ENCODE data around the gene MRPL22.
A peak's percentile ranks its signal among the peaks of the same experiment; 100 is the strongest.
"Not testable (repeated sequence)": the region's sequence is repeated elsewhere in the genome, so short reads cannot be mapped to it uniquely, and the experiment has no call there.

MRPL22 gene

DNA sequence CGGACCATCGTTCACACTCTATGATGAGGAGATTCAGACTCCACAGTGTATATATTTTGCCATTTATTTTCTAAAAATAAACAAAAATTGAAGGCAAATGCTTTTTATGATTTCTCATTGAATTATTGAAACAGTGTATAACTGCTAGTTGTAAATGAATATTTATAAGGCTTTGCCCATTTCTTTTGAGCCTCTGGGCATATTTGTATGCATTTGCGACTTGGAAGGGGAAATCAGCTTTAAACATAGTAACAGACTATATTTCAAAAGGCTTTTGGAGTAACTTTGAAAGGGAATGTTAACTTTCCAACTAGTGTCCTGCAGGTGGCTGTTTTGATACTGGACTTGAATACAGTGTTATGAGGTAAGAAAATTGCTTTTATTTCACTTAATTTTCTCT, 26.0 kb downstream of the MRPL22 start:
- H3K4me3 Mint-ChIP-seq: no peak overlapping the region
- ATAC-seq (no peak), DNase-seq (ENCODE audit: low spot score in 2 of 2) (no peak)
- peaks cover 10% of the 10 kb centered on the region for H3K4me1 Mint-ChIP-seq
- H3K9me3 Mint-ChIP-seq: no peaks in the 10 kb centered on the region
- H3K27ac Mint-ChIP-seq: no peak overlapping the region
- H3K36me3 Mint-ChIP-seq: peaks cover 53% of the 10 kb centered on the region

DNA sequence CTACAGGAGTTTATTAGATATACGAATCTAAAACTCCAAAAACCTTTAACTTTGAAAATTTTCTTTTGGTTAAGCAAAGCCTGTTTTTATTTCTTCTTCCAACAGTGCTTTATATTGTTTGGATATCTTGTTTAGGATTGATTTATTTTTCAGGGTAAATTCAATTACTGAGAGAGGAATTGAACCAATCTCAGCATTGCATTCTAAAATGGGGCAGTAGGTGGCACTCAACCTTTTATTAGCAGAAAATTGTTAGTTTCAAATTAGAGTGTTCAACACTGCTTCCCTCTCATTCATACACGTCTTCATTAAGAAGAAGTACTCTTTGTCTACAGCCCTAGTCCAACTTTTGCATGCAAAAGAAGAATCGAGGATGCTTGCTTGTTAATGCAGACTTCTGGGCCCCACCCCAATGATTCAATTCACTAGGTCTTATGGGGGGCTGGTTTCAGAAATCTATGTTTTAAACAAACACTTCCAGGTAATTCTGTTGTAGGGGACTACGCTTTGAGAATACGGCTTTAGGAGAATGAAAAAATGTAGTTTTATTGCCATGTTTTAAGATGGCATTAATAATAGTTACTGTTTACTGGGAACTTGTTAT, 26.6 kb downstream of the MRPL22 start:
- peaks cover 10% of the 10 kb centered on the region for H3K4me1 Mint-ChIP-seq
- no peak for DNase-seq (ENCODE audit: low spot score in 2 of 2)
- no peak for ATAC-seq
- H3K36me3 Mint-ChIP-seq: peaks cover 47% of the 10 kb centered on the region
- H3K4me3 Mint-ChIP-seq: no peak overlapping the region
- H3K27ac Mint-ChIP-seq: no peak overlapping the region
- H3K9me3 Mint-ChIP-seq: no peaks in the 10 kb centered on the region

GRCh38 chr5:154968953-154969352, 28.1 kb downstream of the MRPL22 start:
- Mint-ChIP-seq H3K27ac (no peak overlapping the region), H3K4me3 (no peak overlapping the region), H3K36me3 (peaks cover 33% of the 10 kb centered on the region), H3K9me3 (no peaks in the 10 kb centered on the region), H3K4me1 (peaks cover 5% of the 10 kb centered on the region)
- no peak for DNase-seq (ENCODE audit: low spot score in 2 of 2)
- ATAC-seq: no peak

DNA sequence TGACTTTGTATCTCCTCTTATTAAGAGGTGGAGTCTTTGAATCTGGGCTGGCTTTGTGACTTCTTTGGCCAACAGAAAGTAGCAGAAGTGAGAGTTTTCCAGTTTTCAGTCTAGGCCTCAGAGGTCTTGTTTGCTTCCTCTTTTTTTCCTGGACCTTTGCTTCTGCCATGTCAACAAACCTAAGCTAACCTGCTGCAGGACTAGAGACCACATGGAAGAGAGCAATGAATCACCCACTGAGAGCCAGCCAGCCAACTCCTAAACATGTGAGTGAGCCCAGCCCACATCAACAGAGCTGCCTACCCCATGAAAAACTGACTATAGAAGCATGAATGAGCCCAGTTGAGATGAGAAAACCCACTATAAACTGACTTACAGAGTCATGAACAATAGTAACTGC, 29.9 kb downstream of the MRPL22 start:
- H3K27ac Mint-ChIP-seq: no peak overlapping the region
- DNase-seq (ENCODE audit: low spot score in 2 of 2): no peak
- ATAC-seq: no peak

GRCh38 chr5:154971501-154971900, 30.6 kb downstream of the MRPL22 start:
- ATAC-seq: no peak
- Mint-ChIP-seq H3K4me1 (no peaks in the 10 kb centered on the region), H3K36me3 (peaks cover 16% of the 10 kb centered on the region), H3K27ac (no peak overlapping the region), H3K9me3 (no peaks in the 10 kb centered on the region), H3K4me3 (no peak overlapping the region)
- no peak for DNase-seq (ENCODE audit: low spot score in 2 of 2)

More for the DNA sequence above, 29.9 kb downstream of the MRPL22 start:
- no peaks in the 10 kb centered on the region for H3K9me3 Mint-ChIP-seq
- peaks cover 5% of the 10 kb centered on the region for H3K4me1 Mint-ChIP-seq
- peaks cover 23% of the 10 kb centered on the region for H3K36me3 Mint-ChIP-seq
- no peak overlapping the region for H3K4me3 Mint-ChIP-seq

DNA sequence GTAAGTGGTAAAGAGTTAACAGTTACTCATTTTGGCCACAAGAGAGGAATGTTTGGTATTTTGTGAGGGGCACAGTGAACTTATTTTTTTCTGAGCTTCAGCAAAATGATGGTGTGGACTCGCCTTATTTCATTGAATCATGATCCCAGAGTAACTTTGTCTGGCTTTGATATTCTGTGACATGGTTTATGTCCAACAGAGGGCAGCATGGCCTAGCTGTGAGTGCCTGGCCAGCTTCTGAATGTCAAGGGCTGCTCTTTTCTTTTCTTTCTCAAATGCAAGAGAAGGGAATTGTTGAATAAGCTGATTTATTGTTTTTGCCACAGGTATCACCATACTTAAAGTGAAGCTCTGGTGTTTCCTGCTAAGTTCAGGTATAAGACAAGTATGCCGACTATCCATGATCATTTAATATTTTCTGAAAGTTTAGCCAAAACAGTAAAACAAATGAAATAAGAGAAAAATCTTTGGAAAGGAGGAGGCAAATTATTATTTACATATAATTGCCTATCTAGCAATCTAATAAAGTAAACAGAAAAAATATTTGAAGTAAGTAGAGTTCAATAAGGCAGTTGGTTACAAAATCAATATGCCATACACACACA, 31.7 kb downstream of the MRPL22 start:
- Mint-ChIP-seq H3K36me3 (peaks cover 5% of the 10 kb centered on the region), H3K4me1 (no peaks in the 10 kb centered on the region)
- no peak for ATAC-seq

DNA sequence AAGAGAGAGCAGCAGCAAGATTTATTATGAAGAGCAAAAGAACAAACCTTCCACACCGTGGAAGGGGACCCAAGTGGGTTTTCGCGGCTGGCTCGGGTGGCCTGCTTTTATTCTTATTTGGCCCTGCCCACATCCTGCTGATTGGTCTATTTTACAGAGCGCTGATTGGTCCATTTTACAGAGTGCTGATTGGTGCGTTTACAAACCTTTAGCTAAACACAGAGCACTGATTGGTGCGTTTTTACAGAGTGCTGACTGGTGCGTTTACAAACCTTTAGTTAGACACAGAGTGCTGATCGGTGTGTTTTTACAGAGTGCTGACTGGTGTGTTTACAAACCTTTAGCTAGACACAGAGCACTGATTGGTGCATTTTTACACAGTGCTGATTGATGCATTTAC, 35.2 kb downstream of the MRPL22 start:
- not testable (repeated sequence) for H3K27ac Mint-ChIP-seq, H3K4me1 Mint-ChIP-seq

More for the DNA sequence above, 31.7 kb downstream of the MRPL22 start:
- H3K27ac Mint-ChIP-seq: no peak overlapping the region
- no peak for DNase-seq (ENCODE audit: low spot score in 2 of 2)
- H3K9me3 Mint-ChIP-seq: no peaks in the 10 kb centered on the region
- H3K4me3 Mint-ChIP-seq: no peak overlapping the region

DNA sequence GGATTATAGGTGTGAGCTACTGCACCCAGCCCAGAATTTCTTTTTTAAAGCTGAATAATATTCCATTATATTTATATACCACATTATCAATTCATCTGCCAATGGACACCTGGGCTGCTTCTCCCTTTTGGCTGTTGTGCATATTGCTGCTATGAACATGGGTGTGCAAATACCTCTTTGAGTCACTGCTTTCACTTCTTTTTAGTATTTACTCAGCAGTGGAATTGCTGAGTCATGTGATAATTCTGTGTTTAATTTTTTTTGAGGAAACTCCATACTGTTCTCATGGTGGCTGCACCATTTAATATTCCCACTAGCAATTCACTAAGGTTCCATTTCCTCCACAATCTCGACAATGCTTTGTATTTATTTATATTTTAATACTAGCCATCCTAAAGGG, 36.5 kb downstream of the MRPL22 start:
- ATAC-seq (no peak), DNase-seq (ENCODE audit: low spot score in 2 of 2) (no peak)
- no peaks in the 10 kb centered on the region for H3K9me3 Mint-ChIP-seq
- H3K4me1 Mint-ChIP-seq: no peaks in the 10 kb centered on the region
- H3K4me3 Mint-ChIP-seq: no peak overlapping the region
- no peaks in the 10 kb centered on the region for H3K36me3 Mint-ChIP-seq
- no peak overlapping the region for H3K27ac Mint-ChIP-seq

More for the DNA sequence above, 35.2 kb downstream of the MRPL22 start:
- H3K4me3 Mint-ChIP-seq; ATAC-seq; H3K36me3 Mint-ChIP-seq; H3K9me3 Mint-ChIP-seq; DNase-seq (ENCODE audit: low spot score in 2 of 2): not testable (repeated sequence)

DNA sequence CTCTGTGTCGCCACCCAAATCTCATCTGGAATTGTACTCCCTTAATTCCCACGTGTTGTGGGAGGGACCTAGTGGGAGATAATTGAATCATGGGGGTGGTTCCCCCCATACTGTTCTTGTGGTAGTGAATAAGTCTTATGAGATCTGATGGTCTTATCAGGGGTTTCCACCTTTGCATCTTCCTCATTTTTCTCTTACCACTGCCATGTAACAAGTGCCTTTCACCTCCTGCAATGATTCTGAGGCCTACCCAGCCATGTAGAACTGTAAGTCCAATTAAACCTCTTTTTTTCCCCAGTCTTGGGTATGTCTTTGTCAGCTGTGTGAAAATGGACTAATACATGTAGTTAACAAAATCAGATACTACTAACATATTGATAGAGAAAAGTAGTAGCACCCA, 37.4 kb downstream of the MRPL22 start:
- H3K27ac Mint-ChIP-seq; H3K9me3 Mint-ChIP-seq; H3K4me1 Mint-ChIP-seq; DNase-seq (ENCODE audit: low spot score in 2 of 2); H3K4me3 Mint-ChIP-seq; ATAC-seq; H3K36me3 Mint-ChIP-seq: not testable (repeated sequence)

DNA sequence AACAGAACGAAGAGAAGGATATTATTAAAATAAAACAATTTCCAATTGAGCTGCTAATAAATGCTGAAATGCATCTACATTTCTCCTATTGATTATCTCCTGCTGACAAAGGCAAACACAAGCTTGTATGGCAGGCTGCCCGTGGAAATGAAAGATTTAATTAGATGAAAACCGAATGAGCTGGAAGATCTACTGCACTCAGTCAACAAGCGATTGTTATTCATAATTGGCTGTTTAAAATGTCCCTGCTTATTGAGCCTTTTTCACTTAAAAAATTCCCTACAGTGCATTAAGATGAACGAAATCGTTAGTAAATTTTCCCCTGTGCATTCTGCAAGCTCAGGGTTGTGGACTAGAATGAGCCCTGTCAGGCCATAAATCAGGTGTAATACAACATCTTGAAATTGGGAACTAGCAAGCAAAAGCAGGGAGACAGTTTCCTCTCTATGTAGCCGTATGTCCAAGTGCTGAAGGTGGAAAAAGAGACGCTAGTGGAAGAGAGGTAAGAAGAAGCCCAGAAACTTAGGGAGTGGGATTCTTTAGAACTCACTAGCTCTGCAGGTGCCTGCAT, 44.2 kb downstream of the MRPL22 start:
- no peak for DNase-seq (ENCODE audit: low spot score in 2 of 2)
- no peaks in the 10 kb centered on the region for H3K36me3 Mint-ChIP-seq
- no peaks in the 10 kb centered on the region for H3K4me1 Mint-ChIP-seq

GRCh38 chr5:154986151-154986550, 45.3 kb downstream of the MRPL22 start:
- no peak overlapping the region for H3K4me3 Mint-ChIP-seq
- no peaks in the 10 kb centered on the region for H3K9me3 Mint-ChIP-seq
- ATAC-seq (no peak), DNase-seq (ENCODE audit: low spot score in 2 of 2) (no peak)
- H3K36me3 Mint-ChIP-seq: no peaks in the 10 kb centered on the region
- no peak overlapping the region for H3K27ac Mint-ChIP-seq
- no peaks in the 10 kb centered on the region for H3K4me1 Mint-ChIP-seq

More for the DNA sequence above, 44.2 kb downstream of the MRPL22 start:
- Mint-ChIP-seq H3K4me3 (no peak overlapping the region), H3K27ac (no peak overlapping the region), H3K9me3 (no peaks in the 10 kb centered on the region)
- ATAC-seq: no peak

GRCh38 chr5:154989626-154990025, 48.8 kb downstream of the MRPL22 start:
- H3K27ac Mint-ChIP-seq: no peak overlapping the region
- ATAC-seq (no peak), DNase-seq (ENCODE audit: low spot score in 2 of 2) (no peak)
- H3K36me3 Mint-ChIP-seq: no peaks in the 10 kb centered on the region
- H3K9me3 Mint-ChIP-seq: no peaks in the 10 kb centered on the region
- H3K4me3 Mint-ChIP-seq: no peak overlapping the region
- no peaks in the 10 kb centered on the region for H3K4me1 Mint-ChIP-seq

- no peak for ATAC-seq
- Mint-ChIP-seq H3K4me3 (no peak overlapping the region), H3K9me3 (no peaks in the 10 kb centered on the region), H3K36me3 (no peaks in the 10 kb centered on the region), H3K27ac (no peak overlapping the region), H3K4me1 (no peaks in the 10 kb centered on the region)
- DNase-seq (ENCODE audit: low spot score in 2 of 2): no peak
Measured at GRCh38 chr5:154993461-154993860, 52.6 kb downstream of the MRPL22 start.

GRCh38 chr5:154995679-154996078, 54.8 kb downstream of the MRPL22 start:
- no peak for DNase-seq (ENCODE audit: low spot score in 2 of 2)
- no peaks in the 10 kb centered on the region for H3K4me1 Mint-ChIP-seq
- H3K27ac Mint-ChIP-seq: no peak overlapping the region
- H3K9me3 Mint-ChIP-seq: no peaks in the 10 kb centered on the region
- H3K4me3 Mint-ChIP-seq: no peak overlapping the region
- no peak for ATAC-seq
- H3K36me3 Mint-ChIP-seq: no peaks in the 10 kb centered on the region

- no peak for ATAC-seq
- no peaks in the 10 kb centered on the region for H3K9me3 Mint-ChIP-seq
- H3K4me1 Mint-ChIP-seq: no peaks in the 10 kb centered on the region
- DNase-seq (ENCODE audit: low spot score in 2 of 2): no peak
- H3K4me3 Mint-ChIP-seq: no peak overlapping the region
- no peak overlapping the region for H3K27ac Mint-ChIP-seq
- H3K36me3 Mint-ChIP-seq: no peaks in the 10 kb centered on the region
Measured at GRCh38 chr5:154997746-154998145, 56.9 kb downstream of the MRPL22 start.

GRCh38 chr5:154999865-155000264, 59.0 kb downstream of the MRPL22 start:
- Mint-ChIP-seq H3K9me3 (no peaks in the 10 kb centered on the region), H3K4me3 (no peak overlapping the region), H3K4me1 (no peaks in the 10 kb centered on the region), H3K27ac (no peak overlapping the region), H3K36me3 (no peaks in the 10 kb centered on the region)
- no peak for DNase-seq (ENCODE audit: low spot score in 2 of 2)
- ATAC-seq: peak; percentile 64
